Naive B cell (primary cell): ENCODE results near the gene LMCD1. TPM values are rescaled to one million over a fixed set of nuclear protein-coding genes. Genes with fewer than 3 reads are reported as not detected.

Source experiments
- ATAC-seq, 2 donors: fragments of 150-1000 bp; cut with Tn5 transposase; 2 replicates each; pipeline ENCODE4 v1.10.0; 2021; ENCODE audit warnings: low read depth in 2 of 2, mild to moderate bottlenecking in 2 of 2, moderate library complexity in 2 of 2
- DNase-seq: peaks from one replicate; pipeline ENCODE4 v3.0.0; 2022
- H3K27ac Mint-ChIP-seq, 6 donors: one replicate each; pipeline ENCODE4 v1.8.0; 2020 to 2022; ENCODE audit warnings: mild to moderate bottlenecking in 6 of 6, mixed read lengths in 6 of 6, moderate library complexity in 5 of 6, inconsistent platforms in 2 of 6
- H3K27me3 Mint-ChIP-seq, 3 donors: one replicate each; pipeline ENCODE4 v1.8.0; 2021 to 2022; ENCODE audit warnings: mixed read lengths in 3 of 3, mild to moderate bottlenecking in 1 of 3
- H3K36me3 Mint-ChIP-seq, 2 donors: one replicate each; pipeline ENCODE4 v1.8.0; 2020 to 2022; ENCODE audit warnings: mixed read lengths in 2 of 2, inconsistent platforms in 1 of 2, mild to moderate bottlenecking in 1 of 2
- H3K4me1 Mint-ChIP-seq, 3 donors: one replicate each; pipeline ENCODE4 v1.8.0; 2020 to 2022; ENCODE audit warnings: mixed read lengths in 3 of 3, inconsistent platforms in 1 of 3, mild to moderate bottlenecking in 1 of 3, moderate library complexity in 1 of 3
- H3K4me3 Mint-ChIP-seq, 8 donors: one replicate each; pipeline ENCODE4 v1.8.0; 2020 to 2022; ENCODE audit warnings: mild to moderate bottlenecking in 8 of 8, mixed read lengths in 8 of 8, moderate library complexity in 8 of 8, inconsistent platforms in 2 of 8
- H3K9me3 Mint-ChIP-seq, 7 donors: one replicate each; pipeline ENCODE4 v1.8.0; 2020 to 2022; ENCODE audit warnings: mixed read lengths in 7 of 7, mild to moderate bottlenecking in 5 of 7, inconsistent platforms in 2 of 7, moderate library complexity in 1 of 7
- polyA plus RNA-seq, 6 donors: library from polyadenylated mRNA; unstranded; fragments of 300-500 nt; fragmentation: Illumina TruSeq; gene quantifications; one replicate each; pipeline ENCODE4 v1.2.3, GENCODE V29; 2021; ENCODE audit warnings: low read depth in 6 of 6

The LMCD1 gene
- polyA plus RNA-seq, 6 donors from 2014 or later = 0.56 to 1.0 TPM; not detected in 4

- DNase-seq = no peak
- ATAC-seq = no peak
- H3K4me1 Mint-ChIP-seq = peaks cover 7 to 15% (median 8%) of the 10 kb centered on the region in 3 donors
- H3K9me3 Mint-ChIP-seq = no peaks in the 10 kb centered on the region
- no peak overlapping the region for H3K27ac Mint-ChIP-seq
- H3K4me3 Mint-ChIP-seq = peak overlapping the region in 1 of 8 donors; percentile 63
- no peaks in the 10 kb centered on the region for H3K36me3 Mint-ChIP-seq
- H3K27me3 Mint-ChIP-seq = peaks cover 3 to 9% (median 8%) of the 10 kb centered on the region in 3 donors
Measured at GRCh38 chr3:8503461-8503860, 1.8 kb downstream of the LMCD1 start.

- H3K9me3 Mint-ChIP-seq = peaks cover 0 to under 1% (median 0%) of the 10 kb centered on the region in 7 donors
- no peak overlapping the region for H3K4me3 Mint-ChIP-seq
- H3K36me3 Mint-ChIP-seq = no peaks in the 10 kb centered on the region
- H3K27ac Mint-ChIP-seq = no peak overlapping the region
- H3K27me3 Mint-ChIP-seq = peaks cover 0 to 9% (median 8%) of the 10 kb centered on the region in 3 donors
- peaks cover 7 to 15% (median 8%) of the 10 kb centered on the region in 3 donors for H3K4me1 Mint-ChIP-seq
- ATAC-seq = no peak
- no peak for DNase-seq
Measured at GRCh38 chr3:8503871-8504610, 2.4 kb downstream of the LMCD1 start.

DNA sequence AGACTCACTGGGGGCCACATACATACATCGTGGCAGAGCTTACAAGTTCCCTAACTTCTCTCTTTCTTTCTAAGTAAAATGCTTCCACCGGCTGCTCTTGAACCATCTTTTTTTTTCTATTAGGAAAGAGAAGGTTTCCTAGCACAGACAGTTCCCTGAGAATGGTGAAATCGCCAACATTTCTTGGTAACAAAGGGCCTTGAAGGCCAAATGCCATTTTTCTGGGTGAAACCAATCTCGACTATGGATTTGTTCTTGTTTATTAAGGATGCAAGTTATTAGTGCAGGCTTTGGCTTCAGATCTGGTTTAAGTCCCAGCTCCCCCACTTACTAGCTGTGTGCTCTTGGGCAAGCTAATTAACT, 3.0 kb downstream of the LMCD1 start:
- H3K36me3 Mint-ChIP-seq = no peaks in the 10 kb centered on the region
- H3K4me1 Mint-ChIP-seq = peaks cover 7 to 15% (median 8%) of the 10 kb centered on the region in 3 donors
- peaks cover 0 to 3% (median 0%) of the 10 kb centered on the region in 7 donors for H3K9me3 Mint-ChIP-seq
- H3K27me3 Mint-ChIP-seq = peaks cover 0 to 9% (median 8%) of the 10 kb centered on the region in 3 donors
- H3K4me3 Mint-ChIP-seq = no peak overlapping the region
- DNase-seq (no peak), ATAC-seq (no peak)
- H3K27ac Mint-ChIP-seq = peak overlapping the region in 1 of 6 donors; percentile 49

DNA sequence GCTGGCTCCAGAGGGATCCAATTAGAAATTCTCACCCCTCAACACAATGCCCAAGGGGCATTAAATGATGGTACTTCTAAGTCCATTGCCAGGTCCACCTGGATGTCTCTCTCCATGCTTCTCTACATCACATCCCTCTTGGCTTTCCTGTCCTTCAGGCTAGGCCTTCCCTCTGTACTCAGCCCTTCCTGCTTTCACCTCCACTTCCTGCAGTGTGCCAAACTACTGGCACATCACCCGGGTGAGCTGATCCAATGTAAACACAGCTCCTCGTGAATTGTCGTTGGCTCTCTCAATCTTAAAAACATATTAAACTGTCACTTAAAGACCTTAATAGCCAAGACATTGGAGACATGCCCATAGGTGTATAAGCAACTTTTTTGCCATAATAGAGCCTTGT, 4.0 kb downstream of the LMCD1 start:
- no peak for ATAC-seq
- Mint-ChIP-seq H3K4me1 (peaks cover 7 to 14% (median 8%) of the 10 kb centered on the region in 3 donors), H3K27me3 (peaks cover 0 to 9% (median 7%) of the 10 kb centered on the region in 3 donors), H3K36me3 (no peaks in the 10 kb centered on the region), H3K4me3 (no peak overlapping the region), H3K9me3 (peaks cover 0 to 3% (median 0%) of the 10 kb centered on the region in 7 donors), H3K27ac (no peak overlapping the region)
- DNase-seq = no peak

- peaks cover 0 to 6% (median 2%) of the 10 kb centered on the region in 3 donors for H3K4me1 Mint-ChIP-seq
- no peaks in the 10 kb centered on the region for H3K36me3 Mint-ChIP-seq
- H3K27ac Mint-ChIP-seq = no peak overlapping the region
- H3K4me3 Mint-ChIP-seq = no peak overlapping the region
- peaks cover 0 to 2% (median 0%) of the 10 kb centered on the region in 3 donors for H3K27me3 Mint-ChIP-seq
- peaks cover 0 to 3% (median 0%) of the 10 kb centered on the region in 7 donors for H3K9me3 Mint-ChIP-seq
- DNase-seq (no peak), ATAC-seq (no peak)
Measured at GRCh38 chr3:8506571-8507061, 5.0 kb downstream of the LMCD1 start.

- H3K36me3 Mint-ChIP-seq = no peaks in the 10 kb centered on the region
- peaks cover 0 to 3% (median 0%) of the 10 kb centered on the region in 7 donors for H3K9me3 Mint-ChIP-seq
- ATAC-seq = no peak
- H3K27ac Mint-ChIP-seq = no peak overlapping the region
- H3K4me3 Mint-ChIP-seq = no peak overlapping the region
- no peak for DNase-seq
- H3K27me3 Mint-ChIP-seq = no peaks in the 10 kb centered on the region
- H3K4me1 Mint-ChIP-seq = peaks cover 0 to 2% (median 0%) of the 10 kb centered on the region in 3 donors
Measured at GRCh38 chr3:8507496-8507895, 5.9 kb downstream of the LMCD1 start.

DNA sequence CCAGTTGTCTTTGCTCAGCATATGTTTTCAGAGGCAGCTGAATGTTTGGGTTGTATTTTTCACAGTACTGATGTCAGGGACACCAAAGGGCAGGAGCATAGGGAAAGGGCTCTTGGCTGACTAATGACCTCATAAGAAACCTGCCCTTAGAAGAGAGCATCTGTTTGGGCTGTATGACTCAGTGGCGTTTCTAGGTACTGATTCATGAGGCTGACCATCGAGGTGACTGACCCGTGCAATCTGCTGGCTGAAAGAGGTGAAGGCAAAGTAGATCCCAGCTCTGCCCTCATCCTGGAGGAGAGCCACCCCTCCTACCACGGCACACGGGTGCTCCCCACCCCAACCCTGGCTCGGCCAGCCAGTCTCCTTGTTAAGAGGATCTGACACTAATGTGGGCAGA, 8.3 kb downstream of the LMCD1 start:
- DNase-seq = no peak
- no peaks in the 10 kb centered on the region for H3K27me3 Mint-ChIP-seq
- no peak overlapping the region for H3K27ac Mint-ChIP-seq

GRCh38 chr3:8512234-8512633, 10.6 kb downstream of the LMCD1 start:
- DNase-seq (no peak), ATAC-seq (no peak)
- Mint-ChIP-seq H3K27me3 (peaks cover 0 to 5% (median 0%) of the 10 kb centered on the region in 3 donors), H3K9me3 (peaks cover 0 to 4% (median 0%) of the 10 kb centered on the region in 7 donors), H3K36me3 (no peaks in the 10 kb centered on the region), H3K4me3 (no peak overlapping the region), H3K4me1 (no peaks in the 10 kb centered on the region), H3K27ac (no peak overlapping the region)

More for the DNA sequence above, 8.3 kb downstream of the LMCD1 start:
- Mint-ChIP-seq H3K4me3 (no peak overlapping the region), H3K9me3 (peaks cover 0 to 3% (median 0%) of the 10 kb centered on the region in 7 donors), H3K36me3 (no peaks in the 10 kb centered on the region), H3K4me1 (no peaks in the 10 kb centered on the region)
- no peak for ATAC-seq

DNA sequence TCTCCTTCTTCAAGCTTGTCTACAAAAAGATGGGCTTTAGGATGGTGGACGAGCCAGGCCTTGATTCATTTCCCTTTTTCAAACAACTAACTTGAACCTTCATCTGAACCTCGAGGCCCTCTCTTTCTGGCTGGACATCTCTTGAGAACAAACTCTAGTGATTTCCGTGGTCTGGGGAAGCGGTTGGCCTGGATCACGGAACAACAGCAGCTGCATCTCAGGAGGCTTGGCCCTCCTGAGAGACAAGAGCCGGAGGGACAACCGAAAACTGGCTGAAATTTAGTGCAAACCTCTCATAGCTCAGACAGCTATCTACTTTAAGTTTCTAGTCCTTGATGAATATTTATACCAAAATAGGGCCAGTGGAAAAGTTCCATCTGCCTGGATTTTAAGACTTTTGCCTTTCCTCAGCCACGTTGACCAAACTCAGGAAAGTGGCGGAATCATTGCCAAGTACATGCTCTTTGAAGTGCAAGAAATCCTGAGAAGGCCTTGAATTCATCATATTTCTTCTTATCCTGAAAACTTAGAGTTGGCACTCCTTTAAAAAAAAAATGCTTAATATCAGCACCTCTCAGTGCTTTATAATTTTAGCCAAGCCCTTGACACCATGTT, 14.5 kb downstream of the LMCD1 start:
- Mint-ChIP-seq H3K27ac (no peak overlapping the region), H3K4me1 (no peaks in the 10 kb centered on the region), H3K9me3 (peaks cover 2 to 9% (median 3%) of the 10 kb centered on the region in 7 donors), H3K27me3 (peaks cover 0 to 8% (median 6%) of the 10 kb centered on the region in 3 donors), H3K36me3 (no peaks in the 10 kb centered on the region), H3K4me3 (no peak overlapping the region)
- no peak for DNase-seq
- ATAC-seq = no peak

- ATAC-seq = no peak
- Mint-ChIP-seq H3K4me1 (no peaks in the 10 kb centered on the region), H3K9me3 (peaks cover 3 to 13% (median 6%) of the 10 kb centered on the region in 7 donors), H3K27me3 (peaks cover 0 to 8% (median 6%) of the 10 kb centered on the region in 3 donors), H3K27ac (no peak overlapping the region), H3K4me3 (no peak overlapping the region), H3K36me3 (no peaks in the 10 kb centered on the region)
- no peak for DNase-seq
Measured at GRCh38 chr3:8516783-8517182, 15.2 kb downstream of the LMCD1 start.

GRCh38 chr3:8517487-8517886, 15.9 kb downstream of the LMCD1 start:
- Mint-ChIP-seq H3K9me3 (peaks cover 3 to 13% (median 6%) of the 10 kb centered on the region in 7 donors), H3K36me3 (no peaks in the 10 kb centered on the region), H3K4me3 (no peak overlapping the region), H3K27ac (no peak overlapping the region), H3K4me1 (no peaks in the 10 kb centered on the region), H3K27me3 (peaks cover 0 to 8% (median 6%) of the 10 kb centered on the region in 3 donors)
- DNase-seq (no peak), ATAC-seq (no peak)

DNA sequence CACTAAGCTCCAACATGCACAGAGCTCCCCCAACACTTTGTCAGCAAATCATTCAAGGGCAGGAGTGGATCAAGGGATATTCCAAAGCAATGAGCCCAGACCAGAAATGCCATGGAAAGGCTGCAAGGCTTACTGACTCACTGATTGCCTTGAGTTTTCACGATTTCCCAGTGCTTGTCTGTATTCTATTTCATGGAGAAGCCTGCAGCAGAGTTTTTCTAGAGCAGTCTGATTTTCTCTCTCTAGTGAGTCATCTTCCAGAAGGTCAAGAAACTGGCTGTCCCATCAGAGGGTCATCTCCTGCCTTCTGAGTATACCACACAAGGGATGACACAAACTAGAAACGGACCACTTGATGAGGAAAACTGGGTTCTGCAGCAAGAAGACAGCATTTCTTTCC, 16.5 kb downstream of the LMCD1 start:
- ATAC-seq = no peak
- Mint-ChIP-seq H3K9me3 (peaks cover 3 to 14% (median 8%) of the 10 kb centered on the region in 7 donors), H3K4me1 (no peaks in the 10 kb centered on the region), H3K4me3 (no peak overlapping the region), H3K27ac (no peak overlapping the region), H3K36me3 (no peaks in the 10 kb centered on the region), H3K27me3 (peaks cover 0 to 8% (median 6%) of the 10 kb centered on the region in 3 donors)
- DNase-seq = no peak

DNA sequence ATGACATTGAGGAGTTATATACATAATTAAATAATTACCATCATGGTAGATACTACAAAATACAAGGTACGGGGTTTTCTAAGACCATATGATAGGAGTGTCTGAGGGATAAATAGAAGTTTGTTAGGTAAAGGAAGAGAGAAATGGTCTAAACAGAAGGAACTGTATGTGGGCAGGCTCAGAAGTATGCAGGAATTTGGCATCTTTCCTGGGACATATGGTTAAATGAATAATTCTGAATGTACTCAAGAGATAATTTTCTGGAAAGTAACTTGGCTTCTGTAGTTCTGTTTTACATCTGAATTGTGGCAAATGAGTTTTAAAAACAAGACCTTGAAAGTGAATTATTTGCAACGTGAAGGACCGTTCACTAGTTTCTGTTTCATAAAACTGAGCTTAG, 17.5 kb downstream of the LMCD1 start:
- no peak for ATAC-seq
- H3K4me1 Mint-ChIP-seq = no peaks in the 10 kb centered on the region
- H3K27ac Mint-ChIP-seq = no peak overlapping the region

More for the DNA sequence above, 17.5 kb downstream of the LMCD1 start:
- H3K4me3 Mint-ChIP-seq = no peak overlapping the region
- DNase-seq = no peak
- H3K36me3 Mint-ChIP-seq = no peaks in the 10 kb centered on the region
- H3K9me3 Mint-ChIP-seq = peaks cover 3 to 16% (median 9%) of the 10 kb centered on the region in 7 donors
- peaks cover 0 to 8% (median 6%) of the 10 kb centered on the region in 3 donors for H3K27me3 Mint-ChIP-seq
